ENCODE results near the gene TIPARP. TPM values are rescaled to one million over a fixed set of nuclear protein-coding genes. Genes with fewer than 3 reads are reported as not detected.
A peak's percentile ranks its signal among the peaks of the same experiment; 100 is the strongest.

The TIPARP gene
- total RNA-seq, 3 donors from 2014 or later (not counting 1 experiment from before 2014, with no cell fraction given): 129 to 249 (median 147) TPM

DNA sequence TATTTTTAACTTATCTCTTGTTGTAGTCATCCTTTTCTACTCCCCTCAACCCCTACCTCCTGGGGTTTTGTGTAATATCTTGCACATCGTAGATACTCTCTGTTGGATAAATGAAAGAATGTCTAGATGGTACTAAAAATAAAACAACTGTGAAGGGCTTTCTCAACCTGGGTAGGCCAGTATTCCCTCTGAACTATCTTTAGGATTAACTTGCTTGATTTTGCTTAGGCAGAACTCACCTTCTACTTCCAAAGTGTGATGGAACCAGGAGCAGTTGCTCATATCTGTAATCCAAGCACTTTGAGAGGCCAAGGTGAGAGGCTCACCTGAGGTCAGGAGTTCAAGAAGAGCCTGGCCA lies 32.8 kb upstream of the TIPARP start:
- no peaks in the 10 kb centered on the region for H3K36me3 Mint-ChIP-seq
- Histone ChIP-seq H3K4me3 (ENCODE audit: low read length) (no peak overlapping the region), H3K4me1 (ENCODE audit: control insufficient read depth, insufficient read depth, low read length) (peaks cover 19% of the 10 kb centered on the region), H3K9me3 (ENCODE audit: control insufficient read depth, insufficient read depth, low read length) (no peaks in the 10 kb centered on the region), H3K27ac (ENCODE audit: low read length) (no peak overlapping the region), H3K36me3 (ENCODE audit: control insufficient read depth, insufficient read depth, low read length) (no peaks in the 10 kb centered on the region), H3K27me3 (ENCODE audit: control insufficient read depth, insufficient read depth, low read length) (no peaks in the 10 kb centered on the region)
- intact Hi-C loops (cut with micrococcal nuclease): no loop called here
- H3K27ac Mint-ChIP-seq: no peak overlapping the region
- H3K9me3 Mint-ChIP-seq: no peaks in the 10 kb centered on the region
- ATAC-seq (no peak), DNase-seq (no peak)
- H3K4me1 Mint-ChIP-seq: peaks cover 17 to 18% of the 10 kb centered on the region in 2 donors
- no CpG with 5 or more reads among the region's 1 CpG for WGBS (ENCODE audit: insufficient coverage)
- peaks cover 0 to under 1% of the 10 kb centered on the region in 2 donors for H3K27me3 Mint-ChIP-seq (ENCODE audit: low read depth in 2 of 2)
- no peak overlapping the region for H3K4me3 Mint-ChIP-seq
- TF ChIP-seq, protein P1, sequence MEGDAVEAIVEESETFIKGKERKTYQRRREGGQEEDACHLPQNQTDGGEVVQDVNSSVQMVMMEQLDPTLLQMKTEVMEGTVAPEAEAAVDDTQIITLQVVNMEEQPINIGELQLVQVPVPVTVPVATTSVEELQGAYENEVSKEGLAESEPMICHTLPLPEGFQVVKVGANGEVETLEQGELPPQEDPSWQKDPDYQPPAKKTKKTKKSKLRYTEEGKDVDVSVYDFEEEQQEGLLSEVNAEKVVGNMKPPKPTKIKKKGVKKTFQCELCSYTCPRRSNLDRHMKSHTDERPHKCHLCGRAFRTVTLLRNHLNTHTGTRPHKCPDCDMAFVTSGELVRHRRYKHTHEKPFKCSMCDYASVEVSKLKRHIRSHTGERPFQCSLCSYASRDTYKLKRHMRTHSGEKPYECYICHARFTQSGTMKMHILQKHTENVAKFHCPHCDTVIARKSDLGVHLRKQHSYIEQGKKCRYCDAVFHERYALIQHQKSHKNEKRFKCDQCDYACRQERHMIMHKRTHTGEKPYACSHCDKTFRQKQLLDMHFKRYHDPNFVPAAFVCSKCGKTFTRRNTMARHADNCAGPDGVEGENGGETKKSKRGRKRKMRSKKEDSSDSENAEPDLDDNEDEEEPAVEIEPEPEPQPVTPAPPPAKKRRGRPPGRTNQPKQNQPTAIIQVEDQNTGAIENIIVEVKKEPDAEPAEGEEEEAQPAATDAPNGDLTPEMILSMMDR (IDR thresholded peaks at IDR 0.05): no peak

DNA sequence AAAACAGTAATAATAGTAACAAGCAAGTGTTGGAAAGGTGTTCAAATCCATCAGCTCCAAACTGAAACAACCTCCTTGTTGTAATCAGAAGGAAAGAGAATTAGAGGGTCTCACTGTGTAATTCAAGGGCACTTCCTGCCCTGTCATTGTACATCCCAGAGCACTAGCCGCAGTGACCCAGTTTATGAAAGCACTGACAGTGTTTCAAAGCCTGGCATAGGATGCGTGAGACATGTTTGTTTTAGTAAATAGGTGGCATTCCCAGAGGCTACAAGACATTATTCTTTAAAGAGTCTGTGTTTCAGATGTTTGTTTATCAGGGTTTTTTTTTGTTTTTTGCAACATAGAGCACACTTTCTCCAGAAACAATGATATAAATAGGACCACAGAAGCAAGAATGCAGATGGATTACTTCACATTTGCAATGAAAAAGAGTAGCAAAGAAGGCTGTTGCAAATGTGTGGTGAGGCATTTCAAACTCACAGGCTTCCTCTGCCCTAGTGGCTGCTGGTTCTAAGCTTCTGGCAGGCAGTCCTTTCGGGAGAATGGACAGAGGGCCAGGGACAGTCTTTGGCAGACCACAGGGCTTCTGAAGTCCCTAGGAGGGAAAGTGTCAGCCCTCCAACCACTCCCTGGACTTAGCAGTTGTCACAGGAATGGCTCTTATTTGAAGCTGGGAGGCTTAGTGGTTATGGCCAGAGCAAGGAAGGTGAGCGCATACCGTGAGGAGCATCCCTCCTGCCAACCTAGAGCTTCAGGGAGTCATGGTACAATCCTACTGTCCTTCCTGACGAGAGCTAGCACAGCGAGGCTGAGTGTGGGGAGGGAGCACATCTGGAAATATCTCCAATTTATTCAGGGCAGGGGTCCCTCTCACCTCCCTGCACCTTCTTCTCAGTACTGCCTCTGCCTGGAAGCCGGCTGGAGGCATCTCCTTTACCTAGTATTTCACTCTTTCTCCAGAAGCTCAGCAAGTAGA lies 31.4 kb upstream of the TIPARP start:
- no peaks in the 10 kb centered on the region for H3K9me3 ChIP-seq (ENCODE audit: control insufficient read depth, insufficient read depth, low read length)
- peak overlapping the region; percentile 57 for H3K27ac ChIP-seq (ENCODE audit: low read length)
- WGBS (ENCODE audit: insufficient coverage): 50% methylated on average over 8 of the region's 8 CpGs
- H3K4me3 ChIP-seq (ENCODE audit: low read length): no peak overlapping the region
- TF ChIP-seq, protein P1 (IDR thresholded peaks at IDR 0.05): no peak
- intact Hi-C loops (cut with micrococcal nuclease): no loop called here
- peaks cover 3 to 6% of the 10 kb centered on the region in 2 donors for H3K27me3 Mint-ChIP-seq (ENCODE audit: low read depth in 2 of 2)
- ATAC-seq: peak; percentile 15 to 45 (median 32)
- H3K4me3 Mint-ChIP-seq: peak overlapping the region; percentile 79
- peak in 1 of 2 donors; percentile 27 for DNase-seq
- no peaks in the 10 kb centered on the region for H3K36me3 Mint-ChIP-seq
- H3K36me3 ChIP-seq (ENCODE audit: control insufficient read depth, insufficient read depth, low read length): no peaks in the 10 kb centered on the region
- no peaks in the 10 kb centered on the region for H3K27me3 ChIP-seq (ENCODE audit: control insufficient read depth, insufficient read depth, low read length)
- H3K4me1 ChIP-seq (ENCODE audit: control insufficient read depth, insufficient read depth, low read length): peaks cover 19% of the 10 kb centered on the region
- H3K9me3 Mint-ChIP-seq: no peaks in the 10 kb centered on the region
- peaks cover 17 to 18% of the 10 kb centered on the region in 2 donors for H3K4me1 Mint-ChIP-seq
- H3K27ac Mint-ChIP-seq: peak overlapping the region; percentile 60 to 77

DNA sequence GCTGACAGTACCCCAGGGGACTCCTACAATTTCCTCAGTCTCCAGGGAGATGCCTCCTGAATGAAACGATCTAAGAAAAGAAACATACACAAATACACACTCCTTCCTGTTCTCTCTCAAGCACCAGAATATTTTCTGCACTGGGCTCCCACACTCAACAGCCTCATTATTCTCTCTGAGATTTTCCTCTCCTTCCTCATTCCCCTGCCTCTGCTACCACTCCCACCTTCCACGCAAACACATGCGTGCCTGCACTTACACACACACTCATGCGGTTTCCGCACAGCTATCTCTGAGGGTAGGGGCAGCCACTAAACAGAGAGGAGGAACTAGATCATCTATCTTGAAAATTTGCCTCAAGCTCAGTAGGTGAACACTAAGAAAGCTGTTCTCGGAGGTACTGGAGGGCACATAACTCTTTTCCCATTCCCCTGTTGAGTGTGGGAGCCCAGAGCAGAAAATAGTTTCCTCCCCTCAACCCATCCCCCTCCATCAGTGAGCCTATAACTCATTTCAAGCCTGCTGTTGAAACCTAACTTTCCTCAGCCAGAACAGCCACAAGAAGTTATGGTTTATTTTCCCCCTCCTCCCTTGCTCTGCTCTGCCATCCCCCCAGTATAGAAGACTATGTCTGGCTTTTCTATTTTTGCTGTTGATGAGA lies 30.5 kb upstream of the TIPARP start:
- ATAC-seq: peak; percentile 80 to 92 (median 90)

More for the DNA sequence above, 30.5 kb upstream of the TIPARP start:
- Histone ChIP-seq H3K9me3 (ENCODE audit: control insufficient read depth, insufficient read depth, low read length) (no peaks in the 10 kb centered on the region), H3K27me3 (ENCODE audit: control insufficient read depth, insufficient read depth, low read length) (no peaks in the 10 kb centered on the region), H3K27ac (ENCODE audit: low read length) (peak overlapping the region; percentile 57), H3K4me3 (ENCODE audit: low read length) (no peak overlapping the region), H3K36me3 (ENCODE audit: control insufficient read depth, insufficient read depth, low read length) (no peaks in the 10 kb centered on the region), H3K4me1 (ENCODE audit: control insufficient read depth, insufficient read depth, low read length) (peaks cover 19% of the 10 kb centered on the region)
- DNase-seq: peak; percentile 28 to 65
- H3K27me3 Mint-ChIP-seq (ENCODE audit: low read depth in 2 of 2): peaks cover 3 to 6% of the 10 kb centered on the region in 2 donors
- TF ChIP-seq, protein P1 (IDR thresholded peaks at IDR 0.05): no peak
- intact Hi-C loops (cut with micrococcal nuclease): no loop called here
- WGBS (ENCODE audit: insufficient coverage): 7% methylated on average over 6 of the region's 6 CpGs
- H3K36me3 Mint-ChIP-seq: no peaks in the 10 kb centered on the region
- peak overlapping the region; percentile 60 to 77 for H3K27ac Mint-ChIP-seq
- H3K4me1 Mint-ChIP-seq: peaks cover 17 to 18% of the 10 kb centered on the region in 2 donors
- H3K9me3 Mint-ChIP-seq: no peaks in the 10 kb centered on the region
- peak overlapping the region; percentile 79 for H3K4me3 Mint-ChIP-seq
